ENCODE results near the gene TRMU. TPM values are rescaled to one million over a fixed set of nuclear protein-coding genes. Genes with fewer than 3 reads are reported as not detected.

TRMU gene
- total and polyA plus RNA-seq, 4 donors = 24.1 to 42.3 (median 34.0) TPM

DNA sequence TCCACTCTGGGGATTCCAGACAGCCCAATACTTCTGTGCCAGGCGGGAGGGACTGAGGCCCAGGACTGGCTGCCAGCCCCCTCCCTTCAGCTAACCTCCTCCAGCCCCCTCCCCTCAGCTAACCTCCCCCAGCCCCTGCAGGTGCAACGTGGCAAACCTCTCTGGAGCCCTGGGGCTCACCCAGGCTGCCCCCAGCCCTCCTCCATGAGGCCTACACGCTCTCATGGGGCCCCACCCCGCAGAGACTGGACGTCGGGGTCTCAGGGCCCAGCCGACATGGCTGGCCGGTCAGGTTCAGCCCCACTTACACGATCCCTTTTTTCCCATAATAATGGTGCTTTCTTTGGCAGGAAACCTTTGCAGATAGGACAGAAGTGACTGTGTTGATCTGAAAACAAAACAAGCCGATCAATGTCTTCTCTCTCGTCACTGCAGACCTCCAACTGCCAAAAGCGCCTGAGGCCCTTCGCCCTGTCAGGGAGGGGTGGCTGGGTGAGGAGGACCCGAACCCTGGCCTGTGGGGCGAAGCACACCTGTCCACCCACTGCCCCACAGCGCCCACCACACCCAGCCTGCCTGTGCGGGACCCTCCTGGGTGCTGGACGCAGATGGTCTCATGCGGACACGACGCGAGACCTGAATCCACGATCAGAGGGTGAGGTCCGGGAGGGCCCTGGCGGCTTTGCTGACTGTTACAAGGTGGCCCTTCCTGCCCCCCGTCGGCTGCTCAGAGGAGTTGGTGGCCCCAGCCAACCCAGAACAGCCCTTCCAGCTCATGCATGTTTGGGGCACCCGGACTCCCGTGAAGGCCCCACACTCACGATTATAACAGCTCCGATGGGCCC lies 33.6 kb downstream of the TRMU start:
- ATAC-seq (ENCODE audit: insufficient read depth, low FRiP score) (no peak), DNase-seq (no peak)
- H3K9ac ChIP-seq (ENCODE audit: insufficient read depth in 1 of 2, low read length in 2 of 2) = no peak overlapping the region
- no peaks in the 10 kb centered on the region for H3K27me3 ChIP-seq (ENCODE audit: control insufficient read depth in 3 of 3, insufficient read depth in 3 of 3, low read length in 2 of 3)
- peaks cover 0 to 14% (median 0%) of the 10 kb centered on the region in 4 donors for H3K36me3 ChIP-seq (ENCODE audit: control insufficient read depth in 4 of 4, insufficient read depth in 4 of 4, low read length in 4 of 4)
- no peak overlapping the region for H3K27ac ChIP-seq (ENCODE audit: low read depth in 1 of 2, low read length in 1 of 2)
- TF ChIP-seq, protein P1, sequence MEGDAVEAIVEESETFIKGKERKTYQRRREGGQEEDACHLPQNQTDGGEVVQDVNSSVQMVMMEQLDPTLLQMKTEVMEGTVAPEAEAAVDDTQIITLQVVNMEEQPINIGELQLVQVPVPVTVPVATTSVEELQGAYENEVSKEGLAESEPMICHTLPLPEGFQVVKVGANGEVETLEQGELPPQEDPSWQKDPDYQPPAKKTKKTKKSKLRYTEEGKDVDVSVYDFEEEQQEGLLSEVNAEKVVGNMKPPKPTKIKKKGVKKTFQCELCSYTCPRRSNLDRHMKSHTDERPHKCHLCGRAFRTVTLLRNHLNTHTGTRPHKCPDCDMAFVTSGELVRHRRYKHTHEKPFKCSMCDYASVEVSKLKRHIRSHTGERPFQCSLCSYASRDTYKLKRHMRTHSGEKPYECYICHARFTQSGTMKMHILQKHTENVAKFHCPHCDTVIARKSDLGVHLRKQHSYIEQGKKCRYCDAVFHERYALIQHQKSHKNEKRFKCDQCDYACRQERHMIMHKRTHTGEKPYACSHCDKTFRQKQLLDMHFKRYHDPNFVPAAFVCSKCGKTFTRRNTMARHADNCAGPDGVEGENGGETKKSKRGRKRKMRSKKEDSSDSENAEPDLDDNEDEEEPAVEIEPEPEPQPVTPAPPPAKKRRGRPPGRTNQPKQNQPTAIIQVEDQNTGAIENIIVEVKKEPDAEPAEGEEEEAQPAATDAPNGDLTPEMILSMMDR (IDR thresholded peaks at IDR 0.05; ENCODE audit: control extremely low read depth, extremely low read depth) = no peak
- 90 to 92% methylated on average over 31 of the region's 31 CpGs for WGBS, 2 donors
- H3K9me3 ChIP-seq (ENCODE audit: control insufficient read depth in 4 of 4, insufficient read depth in 3 of 4, low read length in 3 of 4) = peaks cover 0 to 2% (median 0%) of the 10 kb centered on the region in 4 donors
- no peak overlapping the region for H3K4me3 ChIP-seq
- H3K4me1 ChIP-seq (ENCODE audit: control insufficient read depth in 5 of 5, insufficient read depth in 5 of 5, low read length in 5 of 5) = peaks cover 0 to 4% (median 0%) of the 10 kb centered on the region in 5 donors

DNA sequence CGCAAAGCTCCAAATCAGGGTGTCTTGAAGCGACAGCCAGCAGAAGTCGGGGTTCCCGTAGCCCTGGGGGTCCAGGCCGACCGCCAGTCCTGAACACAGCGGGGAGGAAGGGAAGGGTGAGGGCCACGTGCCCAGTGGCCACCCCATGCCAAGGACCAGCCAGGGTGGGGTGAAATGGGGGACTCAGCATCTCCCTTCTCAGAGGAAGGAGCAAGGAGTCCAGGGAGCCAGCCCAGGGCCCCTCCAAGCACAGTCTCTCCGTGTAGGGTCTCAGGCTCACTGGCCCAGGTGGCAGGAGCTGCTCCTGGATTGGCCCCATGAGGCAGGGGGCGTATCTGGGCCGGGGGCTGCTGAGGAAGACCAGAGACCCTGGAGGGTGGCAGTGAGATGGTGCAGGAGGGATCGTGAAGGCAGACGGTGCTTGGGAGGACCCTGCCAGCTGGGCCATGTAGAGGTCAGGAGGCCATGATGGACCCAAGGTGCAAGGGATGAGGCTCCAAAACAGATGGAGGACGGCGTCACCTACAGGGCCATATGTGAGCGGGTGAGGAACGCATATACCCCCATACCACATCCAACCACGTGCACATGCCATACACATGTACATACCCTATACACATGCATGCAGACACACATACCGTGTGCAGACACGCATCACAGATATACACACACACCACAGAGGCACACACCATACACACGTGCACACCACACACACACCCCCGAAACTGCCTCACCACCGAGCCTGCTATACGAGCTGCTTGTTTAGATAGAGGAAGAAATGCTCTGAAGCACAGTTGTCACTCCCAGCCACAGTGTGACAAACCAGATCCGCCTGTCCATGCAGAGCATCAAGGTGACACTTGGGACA lies 34.4 kb downstream of the TRMU start:
- no peak for ATAC-seq (ENCODE audit: insufficient read depth, low FRiP score)
- Histone ChIP-seq H3K27me3 (ENCODE audit: control insufficient read depth in 3 of 3, insufficient read depth in 3 of 3, low read length in 2 of 3) (no peaks in the 10 kb centered on the region), H3K36me3 (ENCODE audit: control insufficient read depth in 4 of 4, insufficient read depth in 4 of 4, low read length in 4 of 4) (peaks cover 0 to 8% (median 0%) of the 10 kb centered on the region in 4 donors), H3K4me3 (no peak overlapping the region), H3K9me3 (ENCODE audit: control insufficient read depth in 4 of 4, insufficient read depth in 3 of 4, low read length in 3 of 4) (peaks cover 0 to 4% (median 0%) of the 10 kb centered on the region in 4 donors), H3K4me1 (ENCODE audit: control insufficient read depth in 5 of 5, insufficient read depth in 5 of 5, low read length in 5 of 5) (peaks cover 0 to 8% (median 0%) of the 10 kb centered on the region in 5 donors), H3K9ac (ENCODE audit: insufficient read depth in 1 of 2, low read length in 2 of 2) (no peak overlapping the region), H3K27ac (ENCODE audit: low read depth in 1 of 2, low read length in 1 of 2) (no peak overlapping the region)
- DNase-seq = no peak
- TF ChIP-seq, protein P1 (IDR thresholded peaks at IDR 0.05; ENCODE audit: control extremely low read depth, extremely low read depth) = no peak
- WGBS, 2 donors = 84 to 91% methylated on average over 24 to 25 of the region's 25 CpGs

DNA sequence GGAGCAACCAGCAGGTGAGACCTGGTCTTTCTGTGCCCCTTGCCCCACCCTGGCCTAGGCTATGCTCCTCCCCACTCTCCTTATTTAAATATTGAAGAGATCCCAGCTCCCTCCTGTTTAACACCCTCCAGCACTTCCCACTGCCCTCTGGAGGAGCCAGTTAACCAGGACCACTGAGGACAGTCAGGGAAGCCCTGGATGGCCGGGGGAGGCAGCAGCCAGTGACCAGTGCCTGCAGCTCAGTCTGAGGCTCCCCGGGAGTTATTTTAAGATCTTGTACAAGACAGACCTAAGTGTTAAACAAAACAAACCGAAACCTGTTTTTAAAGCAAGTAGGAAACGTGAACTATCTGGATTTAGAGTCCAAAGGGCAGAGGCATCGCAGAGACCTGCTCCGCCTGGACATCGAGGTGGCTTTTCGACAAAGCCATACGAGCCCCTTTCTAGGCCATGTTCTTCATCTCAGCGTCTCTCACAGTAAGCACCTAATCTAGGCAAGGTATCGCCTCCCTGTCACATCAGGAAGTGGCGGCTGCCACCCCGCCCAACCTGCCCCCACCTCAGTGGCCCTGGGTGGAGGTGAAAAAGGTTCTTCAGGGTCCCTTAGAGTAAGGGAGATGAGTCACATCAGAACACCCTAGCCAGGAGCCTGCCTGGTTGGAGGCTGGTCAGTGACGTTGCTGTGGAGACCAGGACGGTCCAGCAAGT lies 35.2 kb downstream of the TRMU start:
- 78 to 84% methylated on average over 15 of the region's 15 CpGs for WGBS, 2 donors
- peaks cover 0 to 8% (median 0%) of the 10 kb centered on the region in 5 donors for H3K4me1 ChIP-seq (ENCODE audit: control insufficient read depth in 5 of 5, insufficient read depth in 5 of 5, low read length in 5 of 5)
- H3K36me3 ChIP-seq (ENCODE audit: control insufficient read depth in 4 of 4, insufficient read depth in 4 of 4, low read length in 4 of 4) = peaks cover 0 to 5% (median 0%) of the 10 kb centered on the region in 4 donors
- H3K27ac ChIP-seq (ENCODE audit: low read depth in 1 of 2, low read length in 1 of 2) = no peak overlapping the region
- no peak overlapping the region for H3K4me3 ChIP-seq
- DNase-seq (no peak), ATAC-seq (ENCODE audit: insufficient read depth, low FRiP score) (no peak)
- H3K9ac ChIP-seq (ENCODE audit: insufficient read depth in 1 of 2, low read length in 2 of 2) = no peak overlapping the region
- TF ChIP-seq, protein P1 (IDR thresholded peaks at IDR 0.05; ENCODE audit: control extremely low read depth, extremely low read depth) = no peak
- H3K9me3 ChIP-seq (ENCODE audit: control insufficient read depth in 4 of 4, insufficient read depth in 3 of 4, low read length in 3 of 4) = peaks cover 0 to 6% (median 0%) of the 10 kb centered on the region in 4 donors
- H3K27me3 ChIP-seq (ENCODE audit: control insufficient read depth in 3 of 3, insufficient read depth in 3 of 3, low read length in 2 of 3) = no peaks in the 10 kb centered on the region

All from lung (tissue), 12 donors.